PC-9 (cell line): Measurements from ENCODE around the gene HMG20A.

Experiments
- CTCF ChIP-seq: fragments of 200-600 bp; sonication (generic); conservative IDR thresholded peaks from 2 replicates; pipeline ENCODE4 v1.6.1; 2017; ENCODE audit warnings: mixed run types, antibody characterized with exemption, mild to moderate bottlenecking, moderate library complexity
- EZH2 ChIP-seq: fragments of 200-600 bp; sonication (generic); IDR thresholded peaks from 2 replicates; pipeline ENCODE4 v1.8.0; 2017; ENCODE audit warnings: antibody characterized with exemption, low read depth

DNA sequence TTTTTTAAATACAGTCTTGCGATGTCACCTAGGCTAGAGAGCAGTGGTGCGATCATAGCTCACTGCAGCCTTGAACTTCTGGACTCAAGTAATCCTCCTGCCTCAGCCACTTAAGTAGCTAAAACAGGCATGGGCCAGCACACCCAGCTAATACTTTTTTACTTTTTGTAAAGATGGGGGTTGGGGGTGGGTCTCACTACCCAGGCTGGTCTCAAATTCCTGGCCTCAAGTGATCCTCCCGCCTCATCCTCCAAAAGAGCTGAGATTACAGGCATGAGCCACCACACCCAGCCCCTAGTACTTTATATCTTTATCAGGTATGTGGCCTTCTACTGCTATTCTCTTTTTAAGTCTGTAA lies 9.1 kb upstream of the HMG20A start:
- TF ChIP-seq CTCF (no peak), EZH2 (no peak)
